ENCODE data around the gene UIMC1. TPM values are rescaled to one million over a fixed set of nuclear protein-coding genes. Genes with fewer than 3 reads are reported as not detected.

UIMC1 gene
- total RNA-seq, 4 donors from 2014 or later: 19.2 to 37.3 (median 23.2) TPM

GRCh38 chr5:176855598-176855997 lies 151.0 kb downstream of the UIMC1 start:
- H3K4me3 ChIP-seq: no peak overlapping the region
- H3K27me3 ChIP-seq: peaks cover 63% of the 10 kb centered on the region
- no peak for DNase-seq (ENCODE audit: low spot score in 2 of 2)
- 95% methylated on average over 10 of the region's 18 CpGs for WGBS
- no peak overlapping the region for H3K27ac ChIP-seq
- no peaks in the 10 kb centered on the region for H3K36me3 ChIP-seq
- H3K4me1 ChIP-seq: no peaks in the 10 kb centered on the region
- TF ChIP-seq CTCF (IDR thresholded peaks at IDR 0.05): no peak
- TF ChIP-seq POLR2A (IDR thresholded peaks at IDR 0.05): no peak
- no peak for TF ChIP-seq EP300 (IDR thresholded peaks at IDR 0.05)
- no peak for TF ChIP-seq POLR2AphosphoS5 (IDR thresholded peaks at IDR 0.05)
- H3K9me3 ChIP-seq: no peaks in the 10 kb centered on the region

Other genes with a start within 250 kb of the UIMC1 start
- gene UNC5A, start 196.2 kb downstream of the UIMC1 start, total RNA-seq: not detected
- 1 to 10 TPM in 1 of 4 donors, under 1 TPM in 3; 0.16 to 1.0 (median 0.83) TPM for gene HK3, start 107.4 kb downstream of the UIMC1 start, total RNA-seq
- 10 to 100 TPM; 13.9 to 29.0 (median 15.8) TPM for gene ZNF346, start 15.9 kb upstream of the UIMC1 start, total RNA-seq
- 10 to 100 TPM in 1 of 4 donors, 1 to 10 TPM in 3; 1.8 to 12.2 (median 5.4) TPM for gene FGFR4, start 80.1 kb upstream of the UIMC1 start, total RNA-seq
- gene NSD1, start 127.0 kb upstream of the UIMC1 start, total RNA-seq: 10 to 100 TPM; 36.0 to 67.9 (median 51.3) TPM